Ovary (tissue), 3 donors: ENCODE data around the gene CD74.

ENCODE experiments used
- CTCF ChIP-seq, 3 donors: fragments of 450-650 bp in 2 of 3; fragments of 200-600 bp in 1 of 3; IDR thresholded peaks; one replicate each; pipeline versions ENCODE4 v1.5.1 to v1.8.0; 2016 to 2022; ENCODE audit warnings: antibody characterized with exemption in 3 of 3, mild to moderate bottlenecking in 1 of 3
- EP300 ChIP-seq: sonication (generic); formaldehyde crosslinking; IDR thresholded peaks from one replicate; pipeline ENCODE4 v1.6.1; 2017; ENCODE audit warnings: antibody characterized with exemption
- POLR2A ChIP-seq: fragments of 450-650 bp; IDR thresholded peaks from one replicate; pipeline ENCODE4 v1.6.1; 2017; ENCODE audit warnings: antibody characterized with exemption, mild to moderate bottlenecking, moderate library complexity
- donor health status: DM: no; HTN: no; CAD: no.

GRCh38 chr5:150443242-150444075 is 30.7 kb upstream of the CD74 start:
- TF ChIP-seq CTCF (IDR thresholded peaks at IDR 0.05) (no peak), POLR2A (no peak), EP300 (no peak)
